Osteoblast (primary cell): ENCODE results near the gene CD84. TPM values are rescaled to one million over a fixed set of nuclear protein-coding genes. Genes with fewer than 3 reads are reported as not detected.

Source experiments
- DNase-seq: peaks from one replicate; pipeline ENCODE4 v3.0.0; 2011; ENCODE audit warnings: low spot score, mixed read lengths; ENCODE audit not compliant: insufficient read length; ENCODE audit errors: missing footprints
- H2AFZ ChIP-seq: 2 replicates; pipeline ENCODE4 v1.6.0; 2011; ENCODE audit warnings: mild to moderate bottlenecking, low read length
- H3K27ac ChIP-seq: 2 replicates; pipeline ENCODE4 v1.5.1; 2011; ENCODE audit warnings: mild to moderate bottlenecking, low read depth, low read length, moderate library complexity
- H3K27me3 ChIP-seq: 2 replicates; pipeline ENCODE4 v1.6.0; 2012; ENCODE audit warnings: mild to moderate bottlenecking, control low read depth, inconsistent platforms, low read length, moderate library complexity; ENCODE audit not compliant: insufficient read depth
- H3K36me3 ChIP-seq: 2 replicates; pipeline ENCODE4 v1.5.1; 2011; ENCODE audit warnings: mild to moderate bottlenecking, low read length, control low read depth, moderate library complexity; ENCODE audit not compliant: insufficient read depth
- H3K4me1 ChIP-seq: 2 replicates; pipeline ENCODE4 v1.5.1; 2011; ENCODE audit warnings: mild to moderate bottlenecking, low read length, control low read depth, moderate library complexity; ENCODE audit not compliant: insufficient read depth
- H3K4me2 ChIP-seq: 2 replicates; pipeline ENCODE4 v1.6.0; 2011; ENCODE audit warnings: mild to moderate bottlenecking, low read length; ENCODE audit not compliant: insufficient read depth
- H3K4me3 ChIP-seq: fragments of 200-600 bp; sonication (generic); 3 replicates; pipeline ENCODE4 v1.5.1; 2012; ENCODE audit warnings: mild to moderate bottlenecking, low read length, inconsistent platforms; ENCODE audit not compliant: insufficient read depth
- H3K79me2 ChIP-seq: 2 replicates; pipeline ENCODE4 v1.6.0; 2012; ENCODE audit warnings: mild to moderate bottlenecking, low read length, control low read depth, inconsistent platforms; ENCODE audit not compliant: insufficient read depth
- H3K9me3 ChIP-seq: 2 replicates; pipeline ENCODE4 v1.5.1; 2011; ENCODE audit warnings: low read depth, low read length, control low read depth
- H4K20me1 ChIP-seq: 2 replicates; pipeline ENCODE4 v1.6.0; 2012; ENCODE audit warnings: mild to moderate bottlenecking, low read length, control low read depth; ENCODE audit not compliant: insufficient read depth
- CTCF ChIP-seq: IDR thresholded peaks from 2 replicates; pipeline ENCODE4 v1.5.1; 2011; ENCODE audit warnings: mild to moderate bottlenecking, low read depth, low read length, moderate library complexity; ENCODE audit errors: extremely low read depth
- total RNA-seq: library from RNA; depleted of rRNA; stranded (reverse); fragments of >200 nt; gene quantifications from 2 replicates; pipeline ENCODE4 v1.2.3, GENCODE V29; 2012

The CD84 gene
- total RNA-seq, 1 donor, result 0.36 TPM

GRCh38 chr1:160549665-160550006 is 29.7 kb downstream of the CD84 start:
- Histone ChIP-seq H3K4me3 (no peak overlapping the region), H3K4me1 (no peaks in the 10 kb centered on the region), H3K4me2 (no peak overlapping the region), H2AFZ (no peak overlapping the region), H3K27ac (no peak overlapping the region), H3K27me3 (no peaks in the 10 kb centered on the region), H3K9me3 (no peaks in the 10 kb centered on the region), H3K36me3 (no peaks in the 10 kb centered on the region), H4K20me1 (no peaks in the 10 kb centered on the region), H3K79me2 (no peaks in the 10 kb centered on the region)
- no peak for TF ChIP-seq CTCF
- DNase-seq, result no peak

GRCh38 chr1:160548960-160549664 is 30.2 kb downstream of the CD84 start:
- no peaks in the 10 kb centered on the region for H3K9me3 ChIP-seq
- H3K27ac ChIP-seq, result no peak overlapping the region
- no peak for DNase-seq
- H3K4me2 ChIP-seq, result no peak overlapping the region
- no peaks in the 10 kb centered on the region for H3K4me1 ChIP-seq
- no peaks in the 10 kb centered on the region for H3K79me2 ChIP-seq
- TF ChIP-seq CTCF, result no peak
- H3K4me3 ChIP-seq, result no peak overlapping the region
- no peak overlapping the region for H2AFZ ChIP-seq
- H4K20me1 ChIP-seq, result no peaks in the 10 kb centered on the region
- no peaks in the 10 kb centered on the region for H3K27me3 ChIP-seq
- H3K36me3 ChIP-seq, result no peaks in the 10 kb centered on the region

GRCh38 chr1:160548183-160548582 is 31.1 kb downstream of the CD84 start:
- TF ChIP-seq CTCF, result no peak

GRCh38 chr1:160547422-160547821 is 31.9 kb downstream of the CD84 start:
- no peak for TF ChIP-seq CTCF

More at GRCh38 chr1:160548183-160548582, 31.1 kb downstream of the CD84 start:
- no peak for DNase-seq
- Histone ChIP-seq H3K27ac (no peak overlapping the region), H2AFZ (no peak overlapping the region), H3K79me2 (no peaks in the 10 kb centered on the region), H3K9me3 (no peaks in the 10 kb centered on the region), H4K20me1 (no peaks in the 10 kb centered on the region), H3K4me2 (no peak overlapping the region), H3K4me3 (no peak overlapping the region), H3K4me1 (no peaks in the 10 kb centered on the region), H3K27me3 (no peaks in the 10 kb centered on the region), H3K36me3 (no peaks in the 10 kb centered on the region)

More at GRCh38 chr1:160547422-160547821, 31.9 kb downstream of the CD84 start:
- no peak overlapping the region for H3K4me3 ChIP-seq
- H3K4me1 ChIP-seq, result no peaks in the 10 kb centered on the region
- H3K9me3 ChIP-seq, result no peaks in the 10 kb centered on the region
- no peak for DNase-seq
- no peaks in the 10 kb centered on the region for H3K79me2 ChIP-seq
- H3K36me3 ChIP-seq, result no peaks in the 10 kb centered on the region
- H4K20me1 ChIP-seq, result no peaks in the 10 kb centered on the region
- no peaks in the 10 kb centered on the region for H3K27me3 ChIP-seq
- H3K4me2 ChIP-seq, result no peak overlapping the region
- H2AFZ ChIP-seq, result no peak overlapping the region
- no peak overlapping the region for H3K27ac ChIP-seq
